ENCODE data around the gene POLR1D.

DNA sequence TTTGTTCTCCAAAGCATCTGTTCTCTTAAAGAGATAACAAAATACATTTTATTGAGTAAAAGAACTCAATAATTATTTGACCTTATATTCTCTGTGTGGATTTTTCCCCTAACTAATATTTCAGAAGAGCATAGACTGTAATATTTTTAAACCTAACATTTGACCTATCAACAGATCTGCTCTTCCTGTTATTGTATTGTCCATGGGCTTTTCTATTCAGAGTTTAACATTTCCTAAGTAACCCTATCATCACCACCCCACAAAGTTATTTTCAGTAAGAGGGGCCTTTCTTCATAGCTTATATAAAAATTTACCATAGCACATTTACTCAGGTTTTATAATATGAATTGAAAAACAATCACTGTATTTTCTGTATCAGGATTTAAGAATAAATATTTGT is 17.5 kb downstream of the POLR1D start:
- no peak for TF ChIP-seq POLR2A (IDR thresholded peaks at IDR 0.05)
- TF ChIP-seq, protein P1, sequence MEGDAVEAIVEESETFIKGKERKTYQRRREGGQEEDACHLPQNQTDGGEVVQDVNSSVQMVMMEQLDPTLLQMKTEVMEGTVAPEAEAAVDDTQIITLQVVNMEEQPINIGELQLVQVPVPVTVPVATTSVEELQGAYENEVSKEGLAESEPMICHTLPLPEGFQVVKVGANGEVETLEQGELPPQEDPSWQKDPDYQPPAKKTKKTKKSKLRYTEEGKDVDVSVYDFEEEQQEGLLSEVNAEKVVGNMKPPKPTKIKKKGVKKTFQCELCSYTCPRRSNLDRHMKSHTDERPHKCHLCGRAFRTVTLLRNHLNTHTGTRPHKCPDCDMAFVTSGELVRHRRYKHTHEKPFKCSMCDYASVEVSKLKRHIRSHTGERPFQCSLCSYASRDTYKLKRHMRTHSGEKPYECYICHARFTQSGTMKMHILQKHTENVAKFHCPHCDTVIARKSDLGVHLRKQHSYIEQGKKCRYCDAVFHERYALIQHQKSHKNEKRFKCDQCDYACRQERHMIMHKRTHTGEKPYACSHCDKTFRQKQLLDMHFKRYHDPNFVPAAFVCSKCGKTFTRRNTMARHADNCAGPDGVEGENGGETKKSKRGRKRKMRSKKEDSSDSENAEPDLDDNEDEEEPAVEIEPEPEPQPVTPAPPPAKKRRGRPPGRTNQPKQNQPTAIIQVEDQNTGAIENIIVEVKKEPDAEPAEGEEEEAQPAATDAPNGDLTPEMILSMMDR (IDR thresholded peaks at IDR 0.05), result no peak
